ENCODE measurements around the gene MSANTD1. TPM values are rescaled to one million over a fixed set of nuclear protein-coding genes. Genes with fewer than 3 reads are reported as not detected.

The MSANTD1 gene
- total RNA-seq, 4 donors from 2014 or later = 0.68 to 1.3 (median 0.80) TPM; not detected in 1

- H3K4me1 ChIP-seq = no peaks in the 10 kb centered on the region
- TF ChIP-seq CTCF (IDR thresholded peaks at IDR 0.05) (no peak), POLR2AphosphoS5 (IDR thresholded peaks at IDR 0.05) (no peak), POLR2A (IDR thresholded peaks at IDR 0.05) (no peak)
- H3K4me3 ChIP-seq = no peak overlapping the region
- no peaks in the 10 kb centered on the region for H3K27me3 ChIP-seq
- intact Hi-C loops (cut with DNase I; ENCODE audit: low total_unique reads) (no loop called here), in situ Hi-C loops (cut with MboI; ENCODE audit: low pct_ligation_motif_present in 1 of 4, low pct_unique_long_range_greater_than_20kb in 1 of 4, low sequenced_read_pairs in 3 of 4) (no loop called here)
- no peaks in the 10 kb centered on the region for H3K36me3 ChIP-seq
- no peaks in the 10 kb centered on the region for H3K9me3 ChIP-seq
- peak; percentile 3 for DNase-seq
- H3K27ac ChIP-seq = no peak overlapping the region
- WGBS, 2 donors (ENCODE audit: low coverage in 1 of 2) = 73 to 82% methylated on average over 8 to 21 of the region's 21 CpGs
Measured at GRCh38 chr4:3256230-3257102, 7.5 kb downstream of the MSANTD1 start.

- TF ChIP-seq EP300 (IDR thresholded peaks at IDR 0.05; ENCODE audit: low read depth) = no peak
- no peak for TF ChIP-seq POLR2A (IDR thresholded peaks at IDR 0.05)
- TF ChIP-seq POLR2AphosphoS5 (IDR thresholded peaks at IDR 0.05) = no peak
- no peak for TF ChIP-seq CTCF (IDR thresholded peaks at IDR 0.05)
- Histone ChIP-seq H3K9me3 (no peaks in the 10 kb centered on the region), H3K36me3 (no peaks in the 10 kb centered on the region), H3K27me3 (no peaks in the 10 kb centered on the region), H3K4me1 (no peaks in the 10 kb centered on the region), H3K27ac (no peak overlapping the region), H3K4me3 (no peak overlapping the region)
- DNase-seq = peak; percentile 32
- in situ Hi-C loops (cut with MboI; ENCODE audit: low pct_ligation_motif_present in 1 of 4, low pct_unique_long_range_greater_than_20kb in 1 of 4, low sequenced_read_pairs in 3 of 4) = no loop called here
- intact Hi-C loops (cut with DNase I; ENCODE audit: low total_unique reads) = no loop called here
- 62% methylated on average over 9 of the region's 9 CpGs; no CpG with 5 or more reads in 1 of the 2 donors for WGBS, 2 donors (ENCODE audit: low coverage in 1 of 2)
Measured at GRCh38 chr4:3257103-3257555, 8.2 kb downstream of the MSANTD1 start.

- intact Hi-C loops (cut with DNase I; ENCODE audit: low total_unique reads) (no loop called here), in situ Hi-C loops (cut with MboI; ENCODE audit: low pct_ligation_motif_present in 1 of 4, low pct_unique_long_range_greater_than_20kb in 1 of 4, low sequenced_read_pairs in 3 of 4) (no loop called here)
- no peaks in the 10 kb centered on the region for H3K4me1 ChIP-seq
- TF ChIP-seq EP300 (IDR thresholded peaks at IDR 0.05; ENCODE audit: low read depth) (no peak), POLR2A (IDR thresholded peaks at IDR 0.05) (no peak)
- H3K27ac ChIP-seq = no peak overlapping the region
- no peak overlapping the region for H3K4me3 ChIP-seq
- 76% methylated on average over 29 of the region's 29 CpGs; no CpG with 5 or more reads in 1 of the 2 donors for WGBS, 2 donors (ENCODE audit: low coverage in 1 of 2)
- H3K9me3 ChIP-seq = no peaks in the 10 kb centered on the region
- H3K36me3 ChIP-seq = no peaks in the 10 kb centered on the region
- H3K27me3 ChIP-seq = no peaks in the 10 kb centered on the region
- DNase-seq = peak; percentile 12
Measured at GRCh38 chr4:3257556-3258482, 8.9 kb downstream of the MSANTD1 start.

DNA sequence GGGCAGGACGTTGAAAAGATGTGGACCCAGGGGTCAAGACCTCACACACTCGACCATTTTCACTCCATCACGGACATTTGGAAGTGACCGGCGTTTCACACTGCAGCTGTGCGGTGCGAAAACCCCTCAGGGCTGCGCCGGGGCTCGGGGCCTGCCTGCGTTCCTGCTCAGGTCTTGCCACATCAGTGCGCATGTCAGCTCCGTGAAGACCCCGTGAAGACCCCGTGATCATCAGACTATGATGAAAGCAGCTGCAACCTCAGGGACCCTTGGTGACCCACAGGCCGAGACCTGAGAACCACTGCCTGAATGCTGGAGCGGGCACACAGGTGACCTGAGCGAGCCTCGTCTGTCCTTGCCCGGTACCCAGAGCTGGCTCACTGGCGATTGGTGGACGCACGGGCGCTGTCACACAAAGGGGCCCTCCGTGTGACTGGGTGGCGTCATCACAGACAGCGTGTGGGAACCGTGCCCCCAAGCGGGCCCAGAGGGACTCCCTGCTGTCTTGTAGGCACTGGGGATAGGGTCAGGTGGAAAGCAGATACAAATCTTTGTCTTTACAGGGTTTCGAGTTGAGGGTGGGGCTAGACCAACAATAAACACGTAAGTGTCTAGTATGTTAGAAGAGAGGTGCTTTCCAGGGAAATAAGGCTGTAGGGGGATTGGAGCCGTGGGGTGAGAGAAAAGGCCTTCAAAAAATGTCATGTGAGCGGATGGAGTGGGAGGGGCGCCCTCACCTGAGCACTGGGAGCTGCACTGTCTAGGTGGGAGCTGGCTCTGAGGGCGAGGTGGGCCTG, 12.7 kb downstream of the MSANTD1 start:
- H3K36me3 ChIP-seq = no peaks in the 10 kb centered on the region
- H3K4me1 ChIP-seq = no peaks in the 10 kb centered on the region
- peak; percentile 6 for DNase-seq
- TF ChIP-seq CTCF (IDR thresholded peaks at IDR 0.05) = no peak
- TF ChIP-seq POLR2A (IDR thresholded peaks at IDR 0.05) = no peak
- in situ Hi-C loops (cut with MboI; ENCODE audit: low pct_ligation_motif_present in 1 of 4, low pct_unique_long_range_greater_than_20kb in 1 of 4, low sequenced_read_pairs in 3 of 4) (no loop called here), intact Hi-C loops (cut with DNase I; ENCODE audit: low total_unique reads) (no loop called here)
- no peak overlapping the region for H3K27ac ChIP-seq
- WGBS, 2 donors (ENCODE audit: low coverage in 1 of 2) = 86 to 90% methylated on average over 4 to 35 of the region's 35 CpGs
- H3K9me3 ChIP-seq = no peaks in the 10 kb centered on the region
- H3K4me3 ChIP-seq = no peak overlapping the region
- H3K27me3 ChIP-seq = no peaks in the 10 kb centered on the region
